ENCODE results near the gene OPA3. TPM values are rescaled to one million over a fixed set of nuclear protein-coding genes. Genes with fewer than 3 reads are reported as not detected.

OPA3 gene
- total and polyA plus RNA-seq, 2 donors (not counting 1 experiment from before 2014, with no cell fraction given) = 7.3 to 11.2 TPM

DNA sequence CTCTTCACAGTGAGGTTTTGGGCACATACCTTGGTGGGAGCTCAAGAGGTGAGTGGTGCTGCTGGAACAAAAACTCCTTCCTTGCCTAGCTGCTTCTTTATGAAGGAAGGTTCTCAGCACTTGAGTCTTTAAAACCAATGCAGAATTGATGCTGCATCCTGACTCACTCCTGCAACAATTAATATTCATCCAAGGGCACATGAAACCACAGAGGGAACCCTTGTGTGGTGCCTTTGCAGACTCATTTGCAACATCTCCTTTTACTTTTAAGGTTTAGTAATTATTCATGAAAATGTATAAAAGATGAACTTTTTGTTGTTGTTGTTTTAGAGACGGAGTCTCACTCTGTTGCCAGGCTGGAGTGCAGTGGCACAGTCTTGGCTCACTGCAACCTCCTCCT lies 30.1 kb downstream of the OPA3 start:
- CTCF ChIA-PET = interaction anchor here (0.6 to 1.3 kb wide), 3 partner anchors 11 to 1792 kb away, joined by 3 to 4 read pairs (median 4); partner anchors contain the start of gene ERCC2
- POLR2A ChIA-PET = no interaction called here

DNA sequence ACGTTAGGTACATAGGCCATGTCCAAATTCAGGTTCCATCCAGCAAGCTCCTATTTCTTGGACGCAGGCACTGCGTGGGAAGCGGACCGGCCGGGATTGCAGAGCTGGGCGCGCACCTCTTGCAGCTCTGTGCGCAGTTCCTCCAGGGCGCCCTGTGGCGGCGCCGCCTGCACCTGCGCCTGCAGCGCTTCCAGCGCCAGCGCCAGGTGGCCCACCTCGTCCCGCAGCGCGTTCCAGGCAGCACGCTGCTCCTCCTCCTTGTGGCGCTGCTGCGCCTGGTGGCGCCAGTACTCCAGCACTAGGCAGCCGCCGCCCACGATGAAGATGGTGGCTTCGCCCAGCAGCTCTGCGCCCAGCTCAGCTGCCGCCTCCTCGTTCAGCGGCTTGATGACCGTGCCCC lies 31.1 kb downstream of the OPA3 start:
- no peak for ATAC-seq (ENCODE audit: low read depth)
- H4K20me1 ChIP-seq (ENCODE audit: control insufficient read depth, insufficient read depth, low read length, poor library complexity, severe bottlenecking) = no peaks in the 10 kb centered on the region
- no peak overlapping the region for H2AFZ ChIP-seq (ENCODE audit: insufficient read depth, low read depth, low read length, poor library complexity, severe bottlenecking)
- H3K4me3 ChIP-seq (ENCODE audit: control extremely low read depth in 1 of 5, extremely low read depth in 1 of 5, insufficient read depth in 1 of 5, low read depth in 2 of 5, low read length in 4 of 5) = no peak overlapping the region
- no peaks in the 10 kb centered on the region for H3K27me3 ChIP-seq (replicated peaks in 1 of 4; ENCODE audit: control extremely low read depth in 1 of 4, control insufficient read depth in 3 of 4, insufficient read depth in 4 of 4, low read length in 3 of 4)
- H3K27ac ChIP-seq (ENCODE audit: low read length in 2 of 2) = no peak overlapping the region
- CTCF ChIA-PET = interaction anchor here (0.9 to 1.0 kb wide), 2 partner anchors 62 to 89 kb away, joined by 3 to 4 read pairs; no protein-coding TSS in a partner anchor
- peaks cover 15% of the 10 kb centered on the region for H3K79me2 ChIP-seq (ENCODE audit: control insufficient read depth, insufficient read depth, low read length)
- 97% methylated on average over 34 of the region's 34 CpGs for WGBS (ENCODE audit: insufficient coverage)
- intact Hi-C loops (cut with micrococcal nuclease) = no loop called here
- POLR2A ChIA-PET = no interaction called here
- Mint-ChIP-seq H3K27ac (no peak overlapping the region), H3K4me3 (no peak overlapping the region), H3K9me3 (ENCODE audit: insufficient read depth) (no peaks in the 10 kb centered on the region), H3K27me3 (no peaks in the 10 kb centered on the region), H3K4me1 (peaks cover 6% of the 10 kb centered on the region)
- TF ChIP-seq, protein P1, sequence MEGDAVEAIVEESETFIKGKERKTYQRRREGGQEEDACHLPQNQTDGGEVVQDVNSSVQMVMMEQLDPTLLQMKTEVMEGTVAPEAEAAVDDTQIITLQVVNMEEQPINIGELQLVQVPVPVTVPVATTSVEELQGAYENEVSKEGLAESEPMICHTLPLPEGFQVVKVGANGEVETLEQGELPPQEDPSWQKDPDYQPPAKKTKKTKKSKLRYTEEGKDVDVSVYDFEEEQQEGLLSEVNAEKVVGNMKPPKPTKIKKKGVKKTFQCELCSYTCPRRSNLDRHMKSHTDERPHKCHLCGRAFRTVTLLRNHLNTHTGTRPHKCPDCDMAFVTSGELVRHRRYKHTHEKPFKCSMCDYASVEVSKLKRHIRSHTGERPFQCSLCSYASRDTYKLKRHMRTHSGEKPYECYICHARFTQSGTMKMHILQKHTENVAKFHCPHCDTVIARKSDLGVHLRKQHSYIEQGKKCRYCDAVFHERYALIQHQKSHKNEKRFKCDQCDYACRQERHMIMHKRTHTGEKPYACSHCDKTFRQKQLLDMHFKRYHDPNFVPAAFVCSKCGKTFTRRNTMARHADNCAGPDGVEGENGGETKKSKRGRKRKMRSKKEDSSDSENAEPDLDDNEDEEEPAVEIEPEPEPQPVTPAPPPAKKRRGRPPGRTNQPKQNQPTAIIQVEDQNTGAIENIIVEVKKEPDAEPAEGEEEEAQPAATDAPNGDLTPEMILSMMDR (IDR thresholded peaks at IDR 0.05) = no peak
- TF ChIP-seq EZH2 (IDR thresholded peaks at IDR 0.05; ENCODE audit: borderline replicate concordance, insufficient read depth, low read depth, low read length, poor library complexity, severe bottlenecking) = no peak
- peaks cover under 1 to 4% of the 10 kb centered on the region in 2 donors for H3K4me1 ChIP-seq (ENCODE audit: control insufficient read depth in 2 of 2, insufficient read depth in 2 of 2, low read length in 2 of 2)
- DNase-seq = no peak
- H3K9ac ChIP-seq (ENCODE audit: low read length) = no peak overlapping the region
- no peaks in the 10 kb centered on the region for H3K9me3 ChIP-seq (ENCODE audit: control extremely low read depth in 1 of 3, control insufficient read depth in 2 of 3, insufficient read depth in 1 of 3, low read length in 2 of 3)
- peaks cover 0 to 2% of the 10 kb centered on the region in 2 experiments for H3K36me3 ChIP-seq (replicated peaks in 1 of 2; ENCODE audit: control extremely low read depth in 1 of 2, control insufficient read depth in 1 of 2, extremely low read depth in 1 of 2, insufficient read depth in 2 of 2, low read length in 1 of 2)
- no peak overlapping the region for H3K4me2 ChIP-seq (replicated peaks; ENCODE audit: low read depth, low read length, poor library complexity, severe bottlenecking)

More for the DNA sequence above, 30.1 kb downstream of the OPA3 start:
- H3K27ac Mint-ChIP-seq = no peak overlapping the region
- no peak overlapping the region for H3K4me3 Mint-ChIP-seq
- H3K27me3 Mint-ChIP-seq = no peaks in the 10 kb centered on the region
- no peaks in the 10 kb centered on the region for H3K9me3 Mint-ChIP-seq (ENCODE audit: insufficient read depth)
- WGBS (ENCODE audit: insufficient coverage) = no CpG with 5 or more reads among the region's 1 CpG
- peaks cover 9% of the 10 kb centered on the region for H3K4me1 Mint-ChIP-seq
- Histone ChIP-seq H4K20me1 (ENCODE audit: control insufficient read depth, insufficient read depth, low read length, poor library complexity, severe bottlenecking) (no peaks in the 10 kb centered on the region), H3K27ac (ENCODE audit: low read length in 2 of 2) (no peak overlapping the region), H3K79me2 (ENCODE audit: control insufficient read depth, insufficient read depth, low read length) (peaks cover 18% of the 10 kb centered on the region), H3K9ac (ENCODE audit: low read length) (no peak overlapping the region), H3K4me2 (replicated peaks; ENCODE audit: low read depth, low read length, poor library complexity, severe bottlenecking) (no peak overlapping the region), H2AFZ (ENCODE audit: insufficient read depth, low read depth, low read length, poor library complexity, severe bottlenecking) (no peak overlapping the region), H3K27me3 (replicated peaks in 1 of 4; ENCODE audit: control extremely low read depth in 1 of 4, control insufficient read depth in 3 of 4, insufficient read depth in 4 of 4, low read length in 3 of 4) (no peaks in the 10 kb centered on the region), H3K4me1 (ENCODE audit: control insufficient read depth in 2 of 2, insufficient read depth in 2 of 2, low read length in 2 of 2) (peaks cover 3 to 9% of the 10 kb centered on the region in 2 donors), H3K9me3 (ENCODE audit: control extremely low read depth in 1 of 3, control insufficient read depth in 2 of 3, insufficient read depth in 1 of 3, low read length in 2 of 3) (no peaks in the 10 kb centered on the region), H3K36me3 (replicated peaks in 1 of 2; ENCODE audit: control extremely low read depth in 1 of 2, control insufficient read depth in 1 of 2, extremely low read depth in 1 of 2, insufficient read depth in 2 of 2, low read length in 1 of 2) (peaks cover 0 to 2% of the 10 kb centered on the region in 2 experiments), H3K4me3 (ENCODE audit: control extremely low read depth in 1 of 5, extremely low read depth in 1 of 5, insufficient read depth in 1 of 5, low read depth in 2 of 5, low read length in 4 of 5) (no peak overlapping the region)
- ATAC-seq (ENCODE audit: low read depth) (no peak), DNase-seq (no peak)
- intact Hi-C loops (cut with micrococcal nuclease) = no loop called here
- TF ChIP-seq, protein P1 (IDR thresholded peaks at IDR 0.05) = no peak
- TF ChIP-seq EZH2 (IDR thresholded peaks at IDR 0.05; ENCODE audit: borderline replicate concordance, insufficient read depth, low read depth, low read length, poor library complexity, severe bottlenecking) = no peak

Data from B cell (primary cell).